A549 (cell line): Measurements from ENCODE around the gene ACSF3.

Source experiments
- JUN ChIP-seq, 2 experiments: fragments of >200 bp; sonication (Bioruptor Twin); formaldehyde crosslinking; IDR thresholded peaks; 2 replicates in 1 of 2; 3 replicates in 1 of 2; pipeline ENCODE4 v1.6.1; 2016 to 2017
- MYC ChIP-seq: IDR thresholded peaks from 2 replicates; pipeline ENCODE4 v1.6.1; 2012; ENCODE audit warnings: mild to moderate bottlenecking, inconsistent platforms, low read length, improper control_type of control experiment, borderline replicate concordance
- POLR2A ChIP-seq: IDR thresholded peaks from 2 replicates; pipeline ENCODE4 v1.6.1; 2012; ENCODE audit warnings: mild to moderate bottlenecking, low read length
- TP53 ChIP-seq: fragments of 250-450 bp; sonication (Bioruptor Pico); IDR thresholded peaks from 2 replicates; pipeline ENCODE4 v1.5.0; 2021; ENCODE audit warnings: mild to moderate bottlenecking, moderate library complexity

DNA sequence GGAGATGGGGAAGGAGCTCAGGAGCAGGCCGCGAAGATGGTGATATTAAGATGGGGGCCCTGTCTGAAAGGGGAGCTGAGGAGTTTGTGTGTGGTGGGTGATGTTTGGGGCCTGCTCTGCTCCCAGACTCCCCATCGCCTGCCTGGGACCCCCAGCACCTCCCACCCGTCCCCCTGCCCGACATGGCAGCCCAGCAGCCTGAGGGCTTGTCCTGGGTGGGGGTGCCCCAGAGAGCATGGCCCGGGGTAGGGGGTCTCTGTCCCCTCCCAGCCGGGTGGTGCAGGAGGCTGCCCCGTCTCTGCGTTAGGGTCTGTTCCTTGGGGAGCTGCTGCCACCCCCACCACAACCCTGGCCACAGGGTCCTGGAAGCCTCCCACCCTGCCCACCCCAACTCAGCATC, 83.1 kb downstream of the ACSF3 start:
- TF ChIP-seq MYC (no peak), JUN (IDR thresholded peaks at IDR 0.05) (no peak), TP53 (no peak), POLR2A (no peak)
